Transverse colon (tissue), 4 donors: ENCODE results near the gene ANKRD10. TPM values are rescaled to one million over a fixed set of nuclear protein-coding genes. Genes with fewer than 3 reads are reported as not detected.

Source experiments
- DNase-seq: peaks from one replicate; pipeline ENCODE4 v3.0.0-alpha.2; 2019
- H3K27ac ChIP-seq, 4 donors: fragments of 200-600 bp; sonication (generic); 2 replicates each; pipeline ENCODE4 v1.5.1; 2016 to 2018; ENCODE audit warnings: inconsistent platforms in 4 of 4
- H3K27me3 ChIP-seq: fragments of 200-600 bp; sonication (generic); 2 replicates; pipeline ENCODE4 v1.5.1; 2017; ENCODE audit warnings: inconsistent platforms
- H3K36me3 ChIP-seq, 4 donors: fragments of 200-600 bp; sonication (generic); 2 replicates each; pipeline ENCODE4 v1.5.1; 2017 to 2019; ENCODE audit warnings: inconsistent platforms in 4 of 4
- H3K4me1 ChIP-seq, 4 donors: fragments of 200-600 bp; sonication (generic); 2 replicates each; pipeline ENCODE4 v1.5.1; 2017 to 2020; ENCODE audit warnings: inconsistent platforms in 4 of 4
- H3K4me3 ChIP-seq, 4 donors: fragments of 200-600 bp; sonication (generic); 1 replicate in 1 of 4; 2 replicates in 3 of 4; pipeline versions ENCODE4 v1.5.1 to v1.6.1; 2017 to 2019; ENCODE audit warnings: inconsistent platforms in 4 of 4
- H3K9me3 ChIP-seq, 2 donors: fragments of 200-600 bp; sonication (generic); 2 replicates each; pipeline ENCODE4 v1.5.1; 2017 to 2019; ENCODE audit warnings: inconsistent platforms in 2 of 2
- EP300 ChIP-seq: sonication (generic); formaldehyde crosslinking; IDR thresholded peaks from one replicate; pipeline ENCODE4 v1.6.1; 2017; ENCODE audit warnings: antibody characterized with exemption, low read depth
- POLR2A ChIP-seq: fragments of 450-650 bp; IDR thresholded peaks from one replicate; pipeline ENCODE4 v1.6.1; 2016; ENCODE audit warnings: antibody characterized with exemption, mild to moderate bottlenecking, moderate library complexity
- POLR2AphosphoS5 ChIP-seq, 3 donors: sonication (generic); formaldehyde crosslinking; IDR thresholded peaks; one replicate each; pipeline ENCODE4 v1.6.1; 2016; ENCODE audit warnings: antibody characterized with exemption in 3 of 3
- WGBS, 2 donors: methylation state at CpG; one replicate each; pipeline ENCODE4 v1.1.5; 2018; ENCODE audit warnings: low coverage in 1 of 2; 5-methylcytosine and 5-hydroxymethylcytosine counted together
- in situ Hi-C, 4 donors: fragments of 200-750 bp; cut with MboI; loops; one replicate each; pipeline versions ENCODE4 v1.15.0 to v1.15.1; 2017; ENCODE audit warnings: low sequenced_read_pairs in 3 of 4, low pct_ligation_motif_present in 1 of 4, low pct_unique_long_range_greater_than_20kb in 1 of 4
- intact Hi-C: fragments of 100-400 bp; cut with DNase I; formaldehyde crosslinking; loops from one replicate; pipeline ENCODE4 v1.15.1; 2023; ENCODE audit warnings: low total_unique reads
- total RNA-seq, 4 donors: library from RNA; depleted of rRNA; stranded (reverse); fragments of >200 nt; gene quantifications; one replicate each; pipeline ENCODE4 v1.1.0, GENCODE V29; 2016
- TF ChIP-seq, protein P1 (sequence below), 5 experiments: fragments of 200-600 bp in 3 of 5; fragments of 450-650 bp in 2 of 5; sonication (generic) in 3 of 5; IDR thresholded peaks; 1 replicate in 2 of 5; 2 replicates in 3 of 5; pipeline ENCODE4 v1.5.1; 2016 to 2017; ENCODE audit warnings: antibody characterized with exemption in 5 of 5, inconsistent platforms in 3 of 5, mild to moderate bottlenecking in 2 of 5, moderate library complexity in 1 of 5

Gene ANKRD10
- total RNA-seq, 4 donors from 2014 or later, result 124 to 286 (median 188) TPM

DNA sequence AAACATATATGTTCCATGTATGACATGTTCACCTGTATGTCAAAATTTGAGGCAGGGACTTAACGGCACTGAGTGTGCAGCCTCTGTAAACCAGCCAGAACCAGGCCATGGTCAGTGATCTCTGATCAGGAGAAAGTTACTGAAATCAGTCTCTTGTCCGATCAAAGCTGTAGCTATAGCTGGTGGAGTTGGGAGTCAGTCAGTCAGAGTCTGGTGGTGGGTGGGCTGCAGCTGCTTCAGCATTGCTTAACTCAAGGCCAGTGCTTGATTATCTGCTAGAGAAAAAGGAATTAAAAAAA, 78.3 kb downstream of the ANKRD10 start:
- WGBS, 2 donors, result 72 to 100% methylated on average over 1 to 2 of the region's 2 CpGs

DNA sequence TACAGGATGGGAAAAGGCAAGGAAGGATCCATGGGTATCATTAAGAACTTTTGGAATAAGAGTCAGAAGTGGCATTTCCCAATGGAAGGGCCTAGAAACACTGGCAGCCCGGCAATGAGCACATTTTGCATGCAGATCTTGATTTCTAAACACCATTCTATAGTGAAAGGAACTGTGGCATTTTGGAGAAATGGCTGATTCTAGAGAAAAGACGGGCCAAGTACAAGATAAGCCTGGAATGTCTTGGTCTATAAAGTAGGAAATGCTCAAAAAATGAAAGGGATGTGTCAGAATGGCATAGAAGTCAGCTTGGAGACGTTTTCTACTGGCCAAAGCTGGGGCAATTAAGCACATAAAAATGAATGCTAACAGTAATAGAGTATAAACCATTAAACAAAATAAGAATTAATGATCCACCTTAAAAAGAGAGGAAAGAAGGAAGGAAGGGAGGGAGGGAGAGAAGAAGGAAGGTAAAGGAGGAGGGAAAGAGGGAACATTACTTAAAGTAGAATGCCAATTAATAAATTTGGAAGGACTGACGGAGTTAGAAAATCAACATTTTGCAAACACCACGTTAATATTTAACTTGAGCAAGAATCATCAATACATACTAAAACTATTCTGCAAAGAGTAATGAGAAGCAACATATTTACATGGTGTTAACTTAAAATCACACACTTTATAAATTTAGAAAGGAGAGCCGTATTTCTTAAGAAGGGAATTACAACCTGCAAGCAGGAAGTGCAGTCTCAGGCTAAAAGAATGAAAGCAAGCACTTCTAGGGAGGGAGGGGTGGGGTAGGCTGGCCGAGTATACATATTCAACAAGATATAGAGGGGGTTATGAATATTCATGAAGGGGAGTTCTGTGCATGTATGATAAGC, 78.9 kb downstream of the ANKRD10 start:
- WGBS, 2 donors, result 60 to 62% methylated on average over 6 to 7 of the region's 7 CpGs
- intact Hi-C loops (no loop called here), in situ Hi-C loops (no loop called here)
- TF ChIP-seq, protein P1, sequence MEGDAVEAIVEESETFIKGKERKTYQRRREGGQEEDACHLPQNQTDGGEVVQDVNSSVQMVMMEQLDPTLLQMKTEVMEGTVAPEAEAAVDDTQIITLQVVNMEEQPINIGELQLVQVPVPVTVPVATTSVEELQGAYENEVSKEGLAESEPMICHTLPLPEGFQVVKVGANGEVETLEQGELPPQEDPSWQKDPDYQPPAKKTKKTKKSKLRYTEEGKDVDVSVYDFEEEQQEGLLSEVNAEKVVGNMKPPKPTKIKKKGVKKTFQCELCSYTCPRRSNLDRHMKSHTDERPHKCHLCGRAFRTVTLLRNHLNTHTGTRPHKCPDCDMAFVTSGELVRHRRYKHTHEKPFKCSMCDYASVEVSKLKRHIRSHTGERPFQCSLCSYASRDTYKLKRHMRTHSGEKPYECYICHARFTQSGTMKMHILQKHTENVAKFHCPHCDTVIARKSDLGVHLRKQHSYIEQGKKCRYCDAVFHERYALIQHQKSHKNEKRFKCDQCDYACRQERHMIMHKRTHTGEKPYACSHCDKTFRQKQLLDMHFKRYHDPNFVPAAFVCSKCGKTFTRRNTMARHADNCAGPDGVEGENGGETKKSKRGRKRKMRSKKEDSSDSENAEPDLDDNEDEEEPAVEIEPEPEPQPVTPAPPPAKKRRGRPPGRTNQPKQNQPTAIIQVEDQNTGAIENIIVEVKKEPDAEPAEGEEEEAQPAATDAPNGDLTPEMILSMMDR (IDR thresholded peaks at IDR 0.05), result no peak
- no peak for TF ChIP-seq POLR2AphosphoS5 (IDR thresholded peaks at IDR 0.05)
- no peak for TF ChIP-seq POLR2A
- TF ChIP-seq EP300, result no peak
- H3K36me3 ChIP-seq, result no peaks in the 10 kb centered on the region
- no peak for DNase-seq
- no peak overlapping the region for H3K4me3 ChIP-seq
- no peaks in the 10 kb centered on the region for H3K27me3 ChIP-seq
- H3K9me3 ChIP-seq, result no peaks in the 10 kb centered on the region
- no peak overlapping the region for H3K27ac ChIP-seq
- no peaks in the 10 kb centered on the region for H3K4me1 ChIP-seq

More for the DNA sequence above, 78.3 kb downstream of the ANKRD10 start:
- intact Hi-C loops (no loop called here), in situ Hi-C loops (no loop called here)
- TF ChIP-seq, protein P1 (IDR thresholded peaks at IDR 0.05), result no peak
- TF ChIP-seq POLR2AphosphoS5 (IDR thresholded peaks at IDR 0.05) (no peak), EP300 (no peak), POLR2A (no peak)
- Histone ChIP-seq H3K27ac (no peak overlapping the region), H3K27me3 (no peaks in the 10 kb centered on the region), H3K9me3 (no peaks in the 10 kb centered on the region), H3K4me3 (no peak overlapping the region), H3K36me3 (no peaks in the 10 kb centered on the region), H3K4me1 (no peaks in the 10 kb centered on the region)
- DNase-seq, result no peak

DNA sequence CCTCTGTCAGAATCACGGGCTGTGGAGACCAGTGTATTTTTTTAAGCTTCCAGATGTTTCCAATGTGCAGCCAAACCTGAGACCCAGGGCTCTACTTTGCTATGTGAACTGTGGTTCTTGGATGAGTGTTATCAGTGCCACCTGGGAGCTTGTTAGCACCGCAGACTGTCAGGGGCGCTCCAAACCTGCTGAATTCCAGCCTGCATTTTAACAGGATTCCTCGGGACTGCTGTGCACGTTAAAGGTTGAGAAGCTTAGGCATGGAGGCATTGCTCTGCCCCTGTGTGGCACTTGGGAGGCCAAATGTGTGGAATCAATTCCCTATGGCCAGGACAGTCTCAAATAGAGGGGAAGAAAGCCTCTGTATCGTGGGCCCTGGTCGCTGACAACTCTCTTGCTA, 80.3 kb downstream of the ANKRD10 start:
- H3K4me3 ChIP-seq, result no peak overlapping the region
- WGBS, 2 donors, result 67 to 85% methylated on average over 1 to 7 of the region's 7 CpGs
- no peaks in the 10 kb centered on the region for H3K9me3 ChIP-seq
- no peaks in the 10 kb centered on the region for H3K36me3 ChIP-seq
- TF ChIP-seq POLR2A, result no peak
- no peak for TF ChIP-seq EP300
- no peak for TF ChIP-seq POLR2AphosphoS5 (IDR thresholded peaks at IDR 0.05)
- TF ChIP-seq, protein P1 (IDR thresholded peaks at IDR 0.05), result no peak
- no peaks in the 10 kb centered on the region for H3K27me3 ChIP-seq
- in situ Hi-C loops, result no loop called here
- no peak overlapping the region for H3K27ac ChIP-seq
- DNase-seq, result no peak
- intact Hi-C loops, result no loop called here
- no peaks in the 10 kb centered on the region for H3K4me1 ChIP-seq

DNA sequence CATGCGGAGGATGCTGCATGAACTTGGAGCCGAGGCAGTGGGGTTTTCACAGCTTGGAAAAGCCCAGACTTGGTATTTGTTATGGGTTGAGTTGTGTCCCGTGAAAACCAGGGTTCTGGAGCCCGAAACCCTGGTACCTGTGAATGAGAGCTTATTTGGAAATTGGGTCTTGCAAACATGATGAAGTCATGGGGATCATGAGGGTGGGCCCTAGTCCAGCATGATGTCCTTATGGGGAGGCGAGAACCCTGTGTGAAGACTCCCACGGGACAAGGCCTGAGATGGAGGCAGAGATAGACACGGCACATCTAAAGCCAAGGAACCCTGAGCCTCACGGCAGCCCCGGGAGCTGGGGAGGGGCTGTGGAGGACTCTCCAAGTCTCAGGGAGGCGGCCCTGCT, 82.3 kb downstream of the ANKRD10 start:
- in situ Hi-C loops, result no loop called here
- intact Hi-C loops, result no loop called here
- Histone ChIP-seq H3K36me3 (no peaks in the 10 kb centered on the region), H3K27ac (no peak overlapping the region), H3K4me1 (no peaks in the 10 kb centered on the region), H3K4me3 (no peak overlapping the region), H3K9me3 (no peaks in the 10 kb centered on the region), H3K27me3 (no peaks in the 10 kb centered on the region)
- WGBS, 2 donors, result 79 to 80% methylated on average over 2 to 10 of the region's 10 CpGs
- no peak for TF ChIP-seq POLR2A
- no peak for TF ChIP-seq EP300
- TF ChIP-seq POLR2AphosphoS5 (IDR thresholded peaks at IDR 0.05), result no peak
- TF ChIP-seq, protein P1 (IDR thresholded peaks at IDR 0.05), result no peak
- DNase-seq, result no peak
